Skin epidermis (tissue), 12 donors: Measurements from ENCODE around the gene SAMHD1.
"Not testable (repeated sequence)": the region's sequence is repeated elsewhere in the genome, so short reads cannot be mapped to it uniquely, and the experiment has no call there.

Source experiments
- H3K27ac ChIP-seq, 21 experiments: fragments of 200-600 bp; sonication (generic) in 11 of 21; one replicate each; pipeline ENCODE4 v1.5.0; 2020; ENCODE audit warnings: mild to moderate bottlenecking in 3 of 21, inconsistent platforms in 2 of 21, moderate library complexity in 2 of 21
- H3K4me3 ChIP-seq, 7 experiments: fragments of 200-600 bp; sonication (generic) in 2 of 7; one replicate each; pipeline ENCODE4 v1.5.0; 2020; ENCODE audit warnings: inconsistent platforms in 2 of 7, mild to moderate bottlenecking in 2 of 7, moderate library complexity in 1 of 7

SAMHD1 gene

GRCh38 chr20:36957875-36958667 lies 6.6 kb upstream of the SAMHD1 start:
- no peak overlapping the region for H3K4me3 ChIP-seq
- peak overlapping the region in 7 of 21 experiments; percentile 10 to 72 (median 51) for H3K27ac ChIP-seq

GRCh38 chr20:36956674-36957073 lies 5.2 kb upstream of the SAMHD1 start:
- Histone ChIP-seq H3K4me3 (no peak overlapping the region), H3K27ac (peak overlapping the region in 4 of 21 experiments; percentile 44 to 72 (median 50))

GRCh38 chr20:36956016-36956415 lies 4.5 kb upstream of the SAMHD1 start:
- H3K27ac ChIP-seq = peak overlapping the region in 3 of 21 experiments; percentile 6 to 72 (median 44)

GRCh38 chr20:36951979-36952738 lies 651 bp upstream of the SAMHD1 start:
- peak overlapping the region in 20 of 21 experiments; percentile 78 to 99 (median 93) for H3K27ac ChIP-seq
- peak overlapping the region; percentile 59 to 96 (median 93) for H3K4me3 ChIP-seq

More at GRCh38 chr20:36956016-36956415, 4.5 kb upstream of the SAMHD1 start:
- H3K4me3 ChIP-seq = no peak overlapping the region

GRCh38 chr20:36950414-36951197 lies 902 bp downstream of the SAMHD1 start:
- Histone ChIP-seq H3K4me3 (peak overlapping the region; percentile 59 to 96 (median 93)), H3K27ac (peak overlapping the region; percentile 79 to 99 (median 93))

- Histone ChIP-seq H3K27ac (peak overlapping the region in 16 of 21 experiments; percentile 0 to 87 (median 54)), H3K4me3 (no peak overlapping the region)
Observed at GRCh38 chr20:36941401-36941835, 10.1 kb downstream of the SAMHD1 start.

- Histone ChIP-seq H3K27ac (no peak overlapping the region), H3K4me3 (no peak overlapping the region)
Observed at GRCh38 chr20:36937402-36937770, 14.1 kb downstream of the SAMHD1 start.

- H3K27ac ChIP-seq = peak overlapping the region in 2 of 21 experiments; percentile 3 to 61
Observed at GRCh38 chr20:36936761-36937401, 14.6 kb downstream of the SAMHD1 start.

GRCh38 chr20:36936341-36936740 lies 15.2 kb downstream of the SAMHD1 start:
- Histone ChIP-seq H3K4me3 (no peak overlapping the region), H3K27ac (peak overlapping the region in 3 of 21 experiments; percentile 3 to 61 (median 26))

More at GRCh38 chr20:36936761-36937401, 14.6 kb downstream of the SAMHD1 start:
- not testable (repeated sequence) for H3K4me3 ChIP-seq

- not testable (repeated sequence) for H3K4me3 ChIP-seq, H3K27ac ChIP-seq
Observed at GRCh38 chr20:36933571-36933970, 17.9 kb downstream of the SAMHD1 start.

GRCh38 chr20:36932476-36933426 lies 18.8 kb downstream of the SAMHD1 start:
- Histone ChIP-seq H3K4me3 (no peak overlapping the region), H3K27ac (peak overlapping the region in 1 of 21 experiments; percentile 14)

- peak overlapping the region in 1 of 21 experiments; percentile 82 for H3K27ac ChIP-seq
Observed at GRCh38 chr20:36932067-36932466, 19.4 kb downstream of the SAMHD1 start.

GRCh38 chr20:36929691-36930090 lies 21.8 kb downstream of the SAMHD1 start:
- peak overlapping the region in 1 of 21 experiments; percentile 82 for H3K27ac ChIP-seq
- H3K4me3 ChIP-seq = no peak overlapping the region

More at GRCh38 chr20:36932067-36932466, 19.4 kb downstream of the SAMHD1 start:
- not testable (repeated sequence) for H3K4me3 ChIP-seq

- Histone ChIP-seq H3K4me3 (no peak overlapping the region), H3K27ac (peak overlapping the region in 1 of 21 experiments; percentile 82)
Observed at GRCh38 chr20:36929290-36929689, 22.2 kb downstream of the SAMHD1 start.

GRCh38 chr20:36927704-36928103 lies 23.8 kb downstream of the SAMHD1 start:
- no peak overlapping the region for H3K27ac ChIP-seq
- H3K4me3 ChIP-seq = no peak overlapping the region

- H3K27ac ChIP-seq = no peak overlapping the region
Observed at GRCh38 chr20:36926653-36927200, 24.8 kb downstream of the SAMHD1 start.

GRCh38 chr20:36925234-36925633 lies 26.3 kb downstream of the SAMHD1 start:
- Histone ChIP-seq H3K27ac (no peak overlapping the region), H3K4me3 (no peak overlapping the region)

More at GRCh38 chr20:36926653-36927200, 24.8 kb downstream of the SAMHD1 start:
- no peak overlapping the region for H3K4me3 ChIP-seq
